ENCODE data around the gene DOCK2. TPM values are rescaled to one million over a fixed set of nuclear protein-coding genes. Genes with fewer than 3 reads are reported as not detected.

Gene DOCK2
- total and polyA plus RNA-seq, 9 of the 15 experiments (the other 6 are each of a cell fraction or from before 2014, with no cell fraction given) = 4.5 to 42.6 (median 20.5) TPM

GRCh38 chr5:170012622-170013021, 375.5 kb downstream of the DOCK2 start:
- no TSS peak for BruUV-seq (replicated peaks)
- no peaks in the 10 kb centered on the region for H3K9me3 ChIP-seq (replicated peaks; ENCODE audit: control insufficient read depth, insufficient read depth, low read depth, low read length)
- intact Hi-C loops (cut with micrococcal nuclease) = no loop called here
- H3K4me3 ChIP-seq = no peak overlapping the region
- no peak overlapping the region for H2AFZ ChIP-seq (ENCODE audit: low read depth, low read length)
- no peaks in the 10 kb centered on the region for H3K9me1 ChIP-seq (ENCODE audit: control insufficient read depth, insufficient read depth, low read length)
- FAIRE-seq (no peak), DNase-seq (ENCODE audit: extremely low read depth in 1 of 4, low spot score in 3 of 4) (no peak), ATAC-seq (no peak)
- H3K9ac ChIP-seq (ENCODE audit: insufficient read depth in 1 of 2, low read depth in 2 of 2, low read length in 2 of 2) = no peak overlapping the region
- no peaks in the 10 kb centered on the region for H3K4me1 ChIP-seq (replicated peaks in 1 of 2; ENCODE audit: control insufficient read depth in 2 of 2, insufficient read depth in 2 of 2, low read length in 2 of 2)
- CTCF ChIA-PET (ENCODE audit: low intra/inter-chr PET ratio) = no interaction called here
- POLR2A ChIA-PET = no interaction called here
- H3K27me3 ChIP-seq (ENCODE audit: control insufficient read depth in 2 of 2, insufficient read depth in 2 of 2, low read length in 2 of 2) = no peaks in the 10 kb centered on the region
- in situ Hi-C loops (cut with MboI) = no loop called here
- H3K36me3 ChIP-seq (ENCODE audit: control insufficient read depth, insufficient read depth, low read length) = no peaks in the 10 kb centered on the region
- 9% methylated on average over 11 of the region's 11 CpGs for WGBS (ENCODE audit: insufficient coverage, low coverage, missing lambda C conversion rate)
- TF ChIP-seq RHOXF2B (CRISPR knock-in tag; conservative IDR thresholded peaks at IDR 0.05) (no peak), ZNF639 (CRISPR knock-in tag; conservative IDR thresholded peaks at IDR 0.05 in 1 of 2, IDR thresholded peaks at IDR 0.05 in 1 of 2) (no peak)
- no peaks in the 10 kb centered on the region for H3K79me2 ChIP-seq (ENCODE audit: control insufficient read depth, insufficient read depth, low read length)
- no peak overlapping the region for H3K27ac ChIP-seq (ENCODE audit: extremely low read depth, low read depth, low read length)
- H4K20me1 ChIP-seq (replicated peaks; ENCODE audit: control insufficient read depth, insufficient read depth, low read length) = no peaks in the 10 kb centered on the region
- no peak overlapping the region for H3K4me2 ChIP-seq (ENCODE audit: insufficient read depth, low read length)

- no peaks in the 10 kb centered on the region for H3K4me1 ChIP-seq (replicated peaks in 1 of 2; ENCODE audit: control insufficient read depth in 2 of 2, insufficient read depth in 2 of 2, low read length in 2 of 2)
- no peak overlapping the region for H2AFZ ChIP-seq (ENCODE audit: low read depth, low read length)
- TF ChIP-seq SMARCA4 (IDR thresholded peaks at IDR 0.05) (no peak), ZSCAN32 (CRISPR knock-in tag; IDR thresholded peaks at IDR 0.05) (no peak), HOXB6 (CRISPR knock-in tag; IDR thresholded peaks at IDR 0.05; ENCODE audit: borderline replicate concordance) (no peak), ATF3 (IDR thresholded peaks at IDR 0.05) (peak; percentile 45), ATF3 (CRISPR knock-in tag; conservative IDR thresholded peaks at IDR 0.05) (no peak)
- peaks cover 5 to 12% of the 10 kb centered on the region in 2 experiments; a peak in 3 of 5 replicates for H3K27me3 ChIP-seq (ENCODE audit: control insufficient read depth in 2 of 2, insufficient read depth in 2 of 2, low read length in 2 of 2)
- no TSS peak for BruUV-seq (replicated peaks)
- no peaks in the 10 kb centered on the region for H3K9me3 ChIP-seq (replicated peaks; ENCODE audit: control insufficient read depth, insufficient read depth, low read depth, low read length)
- H4K20me1 ChIP-seq (replicated peaks; ENCODE audit: control insufficient read depth, insufficient read depth, low read length) = peaks cover 8% of the 10 kb centered on the region; the same call in 1 of the 2 replicates
- WGBS (ENCODE audit: insufficient coverage, low coverage, missing lambda C conversion rate) = 9% methylated on average over 3 of the region's 3 CpGs
- intact Hi-C loops (cut with micrococcal nuclease) = no loop called here
- ChIA-PET POLR2A (interaction anchor here (0.6 to 1.1 kb wide), 2 partner anchors 22 to 739 kb away, joined by 3 read pairs; no protein-coding TSS in a partner anchor), CTCF (ENCODE audit: low intra/inter-chr PET ratio) (no interaction called here)
- no peaks in the 10 kb centered on the region for H3K36me3 ChIP-seq (ENCODE audit: control insufficient read depth, insufficient read depth, low read length)
- H3K9me1 ChIP-seq (ENCODE audit: control insufficient read depth, insufficient read depth, low read length) = no peaks in the 10 kb centered on the region
- no peak overlapping the region for H3K27ac ChIP-seq (ENCODE audit: extremely low read depth, low read depth, low read length)
- H3K4me2 ChIP-seq (ENCODE audit: insufficient read depth, low read length) = no peak overlapping the region
- H3K79me2 ChIP-seq (ENCODE audit: control insufficient read depth, insufficient read depth, low read length) = no peaks in the 10 kb centered on the region
- ATAC-seq (no peak), FAIRE-seq (no peak), DNase-seq (ENCODE audit: extremely low read depth in 1 of 4, low spot score in 3 of 4) (no peak)
- in situ Hi-C loops (cut with MboI) = no loop called here
- H3K4me3 ChIP-seq = no peak overlapping the region
- H3K9ac ChIP-seq (ENCODE audit: insufficient read depth in 1 of 2, low read depth in 2 of 2, low read length in 2 of 2) = no peak overlapping the region
These were observed 383.3 kb downstream of the DOCK2 start for GRCh38 chr5:170020423-170020822.

Data from K562 (cell line).